ENCODE data around the gene RCAN3.

- TF ChIP-seq ZNF274 (IDR thresholded peaks at IDR 0.05; ENCODE audit: low read depth, low read length) = no peak
- no peak for TF ChIP-seq YY1 (IDR thresholded peaks at IDR 0.05; ENCODE audit: insufficient read depth, insufficient read length)
- TF ChIP-seq SUZ12 (IDR thresholded peaks at IDR 0.05; ENCODE audit: extremely low read depth, insufficient read depth, insufficient read length) = no peak
Measured at GRCh38 chr1:24554714-24555113, 52.1 kb downstream of the RCAN3 start.

All from NT2/D1 (cell line).